GM23248 (cell line): Measurements from ENCODE around the gene ICE2. TPM values are rescaled to one million over a fixed set of nuclear protein-coding genes. Genes with fewer than 3 reads are reported as not detected.

Source experiments
- DNase-seq: peaks from one replicate; pipeline ENCODE4 v3.0.0-alpha.2; 2015
- H2AFZ ChIP-seq: fragments of 200-600 bp; sonication (generic); 2 replicates; pipeline ENCODE4 v1.6.1; 2016; ENCODE audit warnings: antibody characterized with exemption
- H3F3A ChIP-seq: fragments of 200-600 bp; sonication (generic); 2 replicates; pipeline ENCODE4 v1.6.1; 2016; ENCODE audit warnings: mild to moderate bottlenecking, antibody characterized with exemption, mixed run types; ENCODE audit not compliant: insufficient read depth
- H3K27ac ChIP-seq: fragments of 200-600 bp; sonication (generic); 2 replicates; pipeline ENCODE4 v1.5.1; 2016; ENCODE audit warnings: mild to moderate bottlenecking
- H3K27me3 ChIP-seq: fragments of 200-600 bp; sonication (generic); replicated peaks from 2 replicates; pipeline ENCODE4 v1.6.1; 2016; ENCODE audit warnings: mild to moderate bottlenecking; ENCODE audit not compliant: insufficient read depth
- H3K36me3 ChIP-seq: fragments of 200-600 bp; sonication (generic); 2 replicates; pipeline ENCODE4 v1.6.1; 2016; ENCODE audit warnings: low read depth, mild to moderate bottlenecking
- H3K4me1 ChIP-seq: fragments of 200-600 bp; sonication (generic); 2 replicates; pipeline ENCODE4 v1.6.1; 2016; ENCODE audit warnings: mild to moderate bottlenecking; ENCODE audit not compliant: insufficient read depth
- H3K4me2 ChIP-seq: fragments of 200-600 bp; sonication (generic); one replicate; pipeline ENCODE4 v1.6.1; 2016; ENCODE audit warnings: mild to moderate bottlenecking; ENCODE audit not compliant: unreplicated experiment
- H3K4me3 ChIP-seq: fragments of 200-600 bp; sonication (generic); 2 replicates; pipeline ENCODE4 v1.5.1; 2016; ENCODE audit warnings: mild to moderate bottlenecking
- H3K79me2 ChIP-seq: fragments of 200-600 bp; sonication (generic); 2 replicates; pipeline ENCODE4 v1.6.1; 2016; ENCODE audit warnings: mild to moderate bottlenecking; ENCODE audit not compliant: insufficient read depth
- H3K9ac ChIP-seq: fragments of 200-600 bp; sonication (generic); 2 replicates; pipeline ENCODE4 v1.6.1; 2016; ENCODE audit warnings: mild to moderate bottlenecking
- H3K9me2 ChIP-seq: fragments of 200-600 bp; sonication (generic); 2 replicates; pipeline ENCODE4 v1.6.1; 2016; ENCODE audit warnings: mixed run types, mild to moderate bottlenecking, moderate library complexity; ENCODE audit not compliant: insufficient read depth
- H3K9me3 ChIP-seq: fragments of 200-600 bp; sonication (generic); one replicate; pipeline ENCODE4 v1.6.1; 2017; ENCODE audit warnings: low read depth
- H4K20me1 ChIP-seq: fragments of 200-600 bp; sonication (generic); 2 replicates; pipeline ENCODE4 v1.6.0; 2016; ENCODE audit not compliant: insufficient read depth
- EZH2 ChIP-seq: fragments of 200-600 bp; sonication (generic); IDR thresholded peaks from 2 replicates; pipeline ENCODE4 v1.6.1; 2018; ENCODE audit warnings: antibody characterized with exemption, mild to moderate bottlenecking; ENCODE audit not compliant: insufficient read depth, poor library complexity, severe bottlenecking
- EZH2phosphoT487 ChIP-seq: fragments of 200-600 bp; sonication (generic); IDR thresholded peaks from 2 replicates; pipeline ENCODE4 v1.6.1; 2018; ENCODE audit warnings: antibody characterized with exemption, moderate library complexity, mild to moderate bottlenecking, low read depth; ENCODE audit not compliant: insufficient read depth
- WGBS, 2 experiments: methylation state at CpG; one replicate each; pipeline ENCODE4 v1.1.6; 2015 to 2017; ENCODE audit warnings: low lambda C conversion rate in 2 of 2, low coverage in 1 of 2; ENCODE audit errors: missing lambda C conversion rate in 2 of 2; 5-methylcytosine and 5-hydroxymethylcytosine counted together
- in situ Hi-C: fragments of 300-500 bp; cut with MboI; formaldehyde crosslinking; loops from 2 replicates; pipeline ENCODE4 v1.15.0; 2020
- polyA plus RNA-seq: library from polyadenylated mRNA; unstranded; fragments of >200 nt; fragmentation: Nextera tagmentation; extraction: Ambion mirVana; gene quantifications from 2 replicates; pipeline ENCODE4 v1.2.1, GENCODE V29; 2016
- total RNA-seq: library from RNA; depleted of rRNA; stranded (reverse); fragments of >200 nt; shearing (Covaris generic); gene quantifications from 2 replicates; pipeline ENCODE4 v1.2.3, GENCODE V29; 2014

Gene ICE2
- total and polyA plus RNA-seq, 2 experiments from 2014 or later = 21.6 to 25.5 TPM

GRCh38 chr15:60477164-60477563 lies 1.8 kb downstream of the ICE2 start:
- Histone ChIP-seq H3K27me3 (no peaks in the 10 kb centered on the region), H3K36me3 (peaks cover 6% of the 10 kb centered on the region; the same call in 1 of the 2 replicates), H3K9me2 (no peaks in the 10 kb centered on the region), H3K4me3 (peak overlapping the region; percentile 91), H3K9me3 (no peaks in the 10 kb centered on the region), H3F3A (peaks cover 22% of the 10 kb centered on the region), H2AFZ (no peak overlapping the region; the same call in 1 of the 2 replicates), H3K4me2 (peak overlapping the region; percentile 89), H3K27ac (peak overlapping the region; percentile 93), H3K4me1 (peaks cover 30% of the 10 kb centered on the region), H4K20me1 (no peaks in the 10 kb centered on the region), H3K9ac (peak overlapping the region; percentile 97), H3K79me2 (peaks cover 55% of the 10 kb centered on the region)
- WGBS, 2 experiments = 53 to 56% methylated on average over 1 of the region's 1 CpG
- in situ Hi-C loops = no loop called here
- TF ChIP-seq EZH2 (no peak), EZH2phosphoT487 (no peak)
- DNase-seq = peak; percentile 47

GRCh38 chr15:60476713-60477112 lies 2.2 kb downstream of the ICE2 start:
- H3K27ac ChIP-seq = peak overlapping the region; percentile 93
- peaks cover 22% of the 10 kb centered on the region for H3F3A ChIP-seq
- no peak overlapping the region for H2AFZ ChIP-seq
- H3K27me3 ChIP-seq = no peaks in the 10 kb centered on the region
- peak overlapping the region; percentile 97 for H3K9ac ChIP-seq
- TF ChIP-seq EZH2phosphoT487 = no peak
- TF ChIP-seq EZH2 = no peak
- H3K79me2 ChIP-seq = peaks cover 60% of the 10 kb centered on the region
- DNase-seq = peak; percentile 47
- no peaks in the 10 kb centered on the region for H3K9me3 ChIP-seq
- H3K4me1 ChIP-seq = peaks cover 34% of the 10 kb centered on the region
- H3K36me3 ChIP-seq = peaks cover 6% of the 10 kb centered on the region; the same call in 1 of the 2 replicates
- in situ Hi-C loops = no loop called here
- H3K4me2 ChIP-seq = peak overlapping the region; percentile 89
- no peaks in the 10 kb centered on the region for H4K20me1 ChIP-seq
- WGBS, 2 experiments = 38 to 42% methylated on average over 3 of the region's 3 CpGs
- H3K9me2 ChIP-seq = no peaks in the 10 kb centered on the region
- peak overlapping the region; percentile 91 for H3K4me3 ChIP-seq

- H2AFZ ChIP-seq = no peak overlapping the region
- H4K20me1 ChIP-seq = no peaks in the 10 kb centered on the region
- no peaks in the 10 kb centered on the region for H3K9me3 ChIP-seq
- no peak for DNase-seq
- WGBS, 2 experiments = 80 to 84% methylated on average over 3 of the region's 3 CpGs
- peaks cover 19% of the 10 kb centered on the region for H3K36me3 ChIP-seq
- TF ChIP-seq EZH2phosphoT487 (no peak), EZH2 (no peak)
- peaks cover 33% of the 10 kb centered on the region for H3K4me1 ChIP-seq
- no peaks in the 10 kb centered on the region for H3K9me2 ChIP-seq
- H3K27me3 ChIP-seq = no peaks in the 10 kb centered on the region
- H3K27ac ChIP-seq = no peak overlapping the region
- no peak overlapping the region for H3K4me2 ChIP-seq
- H3F3A ChIP-seq = peaks cover 10% of the 10 kb centered on the region
- H3K79me2 ChIP-seq = peaks cover 84% of the 10 kb centered on the region
- in situ Hi-C loops = no loop called here
- H3K4me3 ChIP-seq = no peak overlapping the region
- no peak overlapping the region for H3K9ac ChIP-seq
Observed at GRCh38 chr15:60473135-60473534, 5.8 kb downstream of the ICE2 start.

GRCh38 chr15:60471314-60471713 lies 7.6 kb downstream of the ICE2 start:
- H3K36me3 ChIP-seq = peaks cover 33% of the 10 kb centered on the region
- peak; percentile 33 for DNase-seq
- no peaks in the 10 kb centered on the region for H3F3A ChIP-seq
- H3K27me3 ChIP-seq = no peaks in the 10 kb centered on the region
- no peaks in the 10 kb centered on the region for H4K20me1 ChIP-seq
- 25 to 28% methylated on average over 4 of the region's 4 CpGs for WGBS, 2 experiments
- TF ChIP-seq EZH2 = no peak
- TF ChIP-seq EZH2phosphoT487 = no peak
- peaks cover 15% of the 10 kb centered on the region for H3K4me1 ChIP-seq
- no peak overlapping the region for H3K4me3 ChIP-seq
- no peaks in the 10 kb centered on the region for H3K9me2 ChIP-seq
- H2AFZ ChIP-seq = peak overlapping the region; percentile 36; the same call in 1 of the 2 replicates
- H3K27ac ChIP-seq = no peak overlapping the region
- peaks cover 66% of the 10 kb centered on the region for H3K79me2 ChIP-seq
- H3K9ac ChIP-seq = no peak overlapping the region
- no peaks in the 10 kb centered on the region for H3K9me3 ChIP-seq
- in situ Hi-C loops = no loop called here
- H3K4me2 ChIP-seq = no peak overlapping the region
